ENCODE data around the gene SLC39A9. TPM values are rescaled to one million over a fixed set of nuclear protein-coding genes. Genes with fewer than 3 reads are reported as not detected.
A peak's percentile ranks its signal among the peaks of the same experiment; 100 is the strongest.

SLC39A9 gene
- total and polyA plus RNA-seq, 2 of the 4 experiments (the other 2 are of a cell fraction): 41.4 to 168 TPM

- H3K56ac ChIP-seq (ENCODE audit: extremely low read depth, insufficient read depth, low read length): no peak overlapping the region
- no peak overlapping the region for H2AK9ac ChIP-seq (replicated peaks; ENCODE audit: low read depth, low read length, poor library complexity)
- no peaks in the 10 kb centered on the region for H3K9me3 ChIP-seq (ENCODE audit: control insufficient read depth, insufficient read depth, low read length)
- DNase-seq: peak; percentile 33
- H2AK5ac ChIP-seq (ENCODE audit: low read depth, low read length): no peak overlapping the region
- H3K79me1 ChIP-seq (ENCODE audit: low read depth in 1 of 2, low read length in 2 of 2): no peaks in the 10 kb centered on the region
- no peak overlapping the region for H3K4me2 ChIP-seq (ENCODE audit: low read depth, low read length)
- no peak overlapping the region for H4K91ac ChIP-seq (ENCODE audit: insufficient read depth, low read depth, low read length)
- intact Hi-C loops (cut with micrococcal nuclease): loop anchor here (1.0 kb wide), 2 partner anchors 121 to 234 kb away; no protein-coding TSS in a partner anchor
- no peak overlapping the region for H2BK5ac ChIP-seq (ENCODE audit: low read depth, low read length, poor library complexity, severe bottlenecking)
- H3K14ac ChIP-seq (replicated peaks; ENCODE audit: low read depth, low read length): no peak overlapping the region
- H3K4me1 ChIP-seq (ENCODE audit: control insufficient read depth, insufficient read depth, low read length): no peaks in the 10 kb centered on the region
- no peak overlapping the region for H3K23ac ChIP-seq (ENCODE audit: low read depth, low read length)
- H3K4ac ChIP-seq (ENCODE audit: low read depth, low read length): no peak overlapping the region
- CTCF ChIA-PET: interaction anchor here (1.0 to 1.1 kb wide), 2 partner anchors 46 to 114 kb away, joined by 4 read pairs; no protein-coding TSS in a partner anchor
- no peaks in the 10 kb centered on the region for H4K20me1 ChIP-seq (ENCODE audit: insufficient read depth, low read length)
- WGBS, 2 experiments (ENCODE audit: extremely low coverage in 2 of 2, insufficient read length in 1 of 2): no CpG with 5 or more reads among the region's 9 CpGs
- H2BK120ac ChIP-seq (ENCODE audit: low read depth, low read length): no peak overlapping the region
- no peak overlapping the region for H4K8ac ChIP-seq (ENCODE audit: low read depth in 2 of 2, low read length in 2 of 2)
- no peak overlapping the region for H3K18ac ChIP-seq (ENCODE audit: low read depth, low read length)
- H3K4me3 ChIP-seq (ENCODE audit: insufficient read depth, low read depth, low read length): no peak overlapping the region
- peak overlapping the region; percentile 49 for H2AFZ ChIP-seq (replicated peaks; ENCODE audit: low read length, poor library complexity)
- H4K5ac ChIP-seq (ENCODE audit: low read depth, low read length): no peak overlapping the region
- H2BK15ac ChIP-seq (ENCODE audit: low read depth, low read length): no peak overlapping the region
- no TSS peak for BruUV-seq (replicated peaks)
- TF ChIP-seq CTCF (conservative IDR thresholded peaks at IDR 0.05; ENCODE audit: low read depth, low read length) (peak; percentile 61), RAD21 (IDR thresholded peaks at IDR 0.05; ENCODE audit: low read length) (peak; percentile 79), SMC3 (IDR thresholded peaks at IDR 0.05; ENCODE audit: low read depth, low read length) (peak; percentile 58), MXI1 (IDR thresholded peaks at IDR 0.05; ENCODE audit: borderline replicate concordance, low read depth, low read length) (no peak)
- dilution Hi-C loops (cut with HindIII; ENCODE audit: low sequenced_read_pairs, unreplicated experiment): no loop called here
- no peak overlapping the region for H2BK20ac ChIP-seq (ENCODE audit: low read depth, low read length)
- in situ Hi-C loops (cut with MboI; ENCODE audit: low sequenced_read_pairs): no loop called here
- H3K36me3 ChIP-seq (ENCODE audit: control insufficient read depth, insufficient read depth, low read length): no peaks in the 10 kb centered on the region
- H3K27me3 ChIP-seq (ENCODE audit: control insufficient read depth, insufficient read depth, low read length): peaks cover 2% of the 10 kb centered on the region
- POLR2A ChIA-PET (ENCODE audit: unreplicated experiment): no interaction called here
- ATAC-seq (ENCODE audit: low read depth): peak; percentile 99
- no peak overlapping the region for H3K27ac ChIP-seq (ENCODE audit: insufficient read depth, low read length)
- no peak overlapping the region for H3K9ac ChIP-seq (ENCODE audit: low read depth, low read length)
- no peaks in the 10 kb centered on the region for H3K9me1 ChIP-seq (ENCODE audit: insufficient read depth, low read length)
Observed at GRCh38 chr14:69363055-69363454, 35.4 kb upstream of the SLC39A9 start.
